ENCODE measurements around the gene SUSD1.

SUSD1 gene

DNA sequence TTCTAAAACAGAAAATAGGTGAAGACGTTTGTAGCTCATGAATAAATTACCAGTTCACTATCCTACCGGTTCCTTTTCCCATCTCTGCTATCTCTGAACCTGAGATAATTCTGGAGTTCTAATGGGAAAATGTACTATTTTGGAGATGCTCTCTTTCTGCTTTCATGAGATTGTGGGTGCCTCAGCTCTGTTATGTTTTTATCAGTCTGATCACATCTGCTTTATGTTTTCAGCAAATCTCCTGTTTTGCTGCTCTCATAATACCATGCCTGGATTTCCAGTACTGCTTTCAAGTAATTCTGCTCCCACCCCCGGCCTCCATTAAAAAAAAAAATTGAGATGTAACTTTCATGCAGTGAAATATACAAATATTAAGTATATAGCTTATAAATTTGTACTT lies 9.1 kb upstream of the SUSD1 start:
- TF ChIP-seq TAF1 (IDR thresholded peaks at IDR 0.05; ENCODE audit: borderline replicate concordance, insufficient read depth, low read length), result no peak
- TF ChIP-seq, protein P1, sequence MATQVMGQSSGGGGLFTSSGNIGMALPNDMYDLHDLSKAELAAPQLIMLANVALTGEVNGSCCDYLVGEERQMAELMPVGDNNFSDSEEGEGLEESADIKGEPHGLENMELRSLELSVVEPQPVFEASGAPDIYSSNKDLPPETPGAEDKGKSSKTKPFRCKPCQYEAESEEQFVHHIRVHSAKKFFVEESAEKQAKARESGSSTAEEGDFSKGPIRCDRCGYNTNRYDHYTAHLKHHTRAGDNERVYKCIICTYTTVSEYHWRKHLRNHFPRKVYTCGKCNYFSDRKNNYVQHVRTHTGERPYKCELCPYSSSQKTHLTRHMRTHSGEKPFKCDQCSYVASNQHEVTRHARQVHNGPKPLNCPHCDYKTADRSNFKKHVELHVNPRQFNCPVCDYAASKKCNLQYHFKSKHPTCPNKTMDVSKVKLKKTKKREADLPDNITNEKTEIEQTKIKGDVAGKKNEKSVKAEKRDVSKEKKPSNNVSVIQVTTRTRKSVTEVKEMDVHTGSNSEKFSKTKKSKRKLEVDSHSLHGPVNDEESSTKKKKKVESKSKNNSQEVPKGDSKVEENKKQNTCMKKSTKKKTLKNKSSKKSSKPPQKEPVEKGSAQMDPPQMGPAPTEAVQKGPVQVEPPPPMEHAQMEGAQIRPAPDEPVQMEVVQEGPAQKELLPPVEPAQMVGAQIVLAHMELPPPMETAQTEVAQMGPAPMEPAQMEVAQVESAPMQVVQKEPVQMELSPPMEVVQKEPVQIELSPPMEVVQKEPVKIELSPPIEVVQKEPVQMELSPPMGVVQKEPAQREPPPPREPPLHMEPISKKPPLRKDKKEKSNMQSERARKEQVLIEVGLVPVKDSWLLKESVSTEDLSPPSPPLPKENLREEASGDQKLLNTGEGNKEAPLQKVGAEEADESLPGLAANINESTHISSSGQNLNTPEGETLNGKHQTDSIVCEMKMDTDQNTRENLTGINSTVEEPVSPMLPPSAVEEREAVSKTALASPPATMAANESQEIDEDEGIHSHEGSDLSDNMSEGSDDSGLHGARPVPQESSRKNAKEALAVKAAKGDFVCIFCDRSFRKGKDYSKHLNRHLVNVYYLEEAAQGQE (IDR thresholded peaks at IDR 0.05; ENCODE audit: insufficient read depth in 1 of 2, low read depth in 2 of 2, low read length in 2 of 2), result no peak
- no peak for TF ChIP-seq POLR2AphosphoS5 (IDR thresholded peaks at IDR 0.05; ENCODE audit: low read depth, low read length)
- no peak for TF ChIP-seq FOXP2 (optimal IDR thresholded peaks at IDR 0.05; ENCODE audit: borderline replicate concordance, extremely low read depth, extremely low read length, insufficient read depth)
- TF ChIP-seq SIN3A (IDR thresholded peaks at IDR 0.05; ENCODE audit: borderline replicate concordance, insufficient read depth, low read length), result no peak

DNA sequence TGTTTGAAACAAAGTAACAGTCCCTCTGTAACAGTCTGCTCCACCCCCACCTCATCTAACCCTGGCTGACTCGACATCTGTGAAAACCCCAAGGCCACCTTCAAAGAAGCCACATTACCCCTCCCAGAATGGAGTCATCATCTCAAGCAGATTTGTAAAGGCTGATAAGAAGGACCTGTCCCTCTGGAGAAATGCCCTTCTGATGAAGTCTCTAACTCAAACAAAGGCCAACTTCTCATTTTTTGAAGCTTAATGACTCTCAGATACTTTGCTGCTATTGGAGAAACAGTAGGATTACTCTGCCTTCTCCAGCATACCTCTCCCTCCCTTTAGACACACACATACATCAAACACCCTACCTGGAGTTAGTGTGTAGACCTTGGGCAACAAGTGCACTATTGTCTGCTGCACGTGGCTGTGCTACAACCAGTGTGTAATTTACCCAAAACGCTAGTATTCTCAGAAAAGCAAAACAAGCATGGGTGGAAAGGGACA lies 5.3 kb upstream of the SUSD1 start:
- TF ChIP-seq FOXP2 (optimal IDR thresholded peaks at IDR 0.05; ENCODE audit: borderline replicate concordance, extremely low read depth, extremely low read length, insufficient read depth) (no peak), SIN3A (IDR thresholded peaks at IDR 0.05; ENCODE audit: borderline replicate concordance, insufficient read depth, low read length) (no peak), TAF1 (IDR thresholded peaks at IDR 0.05; ENCODE audit: borderline replicate concordance, insufficient read depth, low read length) (no peak), POLR2AphosphoS5 (IDR thresholded peaks at IDR 0.05; ENCODE audit: low read depth, low read length) (no peak)
- TF ChIP-seq, protein P1 (IDR thresholded peaks at IDR 0.05; ENCODE audit: insufficient read depth in 1 of 2, low read depth in 2 of 2, low read length in 2 of 2), result no peak

DNA sequence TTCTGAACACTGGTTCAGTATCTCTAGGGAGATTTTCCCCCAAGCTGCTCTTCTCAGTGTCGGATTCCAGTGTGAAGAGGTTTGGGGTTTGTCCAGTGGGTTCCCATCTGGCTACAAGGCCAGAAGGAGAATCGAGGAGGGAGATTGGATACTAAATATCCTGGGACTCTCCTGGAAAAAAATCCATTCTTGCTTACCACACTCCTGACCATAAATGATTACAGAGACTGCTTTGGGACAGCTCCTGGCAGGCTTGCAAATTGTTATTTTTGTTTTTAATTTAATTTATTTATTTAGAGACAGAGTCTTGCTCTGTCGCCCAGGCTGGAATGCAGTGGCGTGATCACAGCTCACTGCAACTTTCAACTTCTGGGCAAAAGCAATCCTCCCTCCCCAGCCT lies 4.7 kb upstream of the SUSD1 start:
- TF ChIP-seq SIN3A (IDR thresholded peaks at IDR 0.05; ENCODE audit: borderline replicate concordance, insufficient read depth, low read length), result no peak
- no peak for TF ChIP-seq POLR2AphosphoS5 (IDR thresholded peaks at IDR 0.05; ENCODE audit: low read depth, low read length)
- no peak for TF ChIP-seq TAF1 (IDR thresholded peaks at IDR 0.05; ENCODE audit: borderline replicate concordance, insufficient read depth, low read length)
- TF ChIP-seq FOXP2 (optimal IDR thresholded peaks at IDR 0.05; ENCODE audit: borderline replicate concordance, extremely low read depth, extremely low read length, insufficient read depth), result no peak
- TF ChIP-seq, protein P1 (IDR thresholded peaks at IDR 0.05; ENCODE audit: insufficient read depth in 1 of 2, low read depth in 2 of 2, low read length in 2 of 2), result no peak

DNA sequence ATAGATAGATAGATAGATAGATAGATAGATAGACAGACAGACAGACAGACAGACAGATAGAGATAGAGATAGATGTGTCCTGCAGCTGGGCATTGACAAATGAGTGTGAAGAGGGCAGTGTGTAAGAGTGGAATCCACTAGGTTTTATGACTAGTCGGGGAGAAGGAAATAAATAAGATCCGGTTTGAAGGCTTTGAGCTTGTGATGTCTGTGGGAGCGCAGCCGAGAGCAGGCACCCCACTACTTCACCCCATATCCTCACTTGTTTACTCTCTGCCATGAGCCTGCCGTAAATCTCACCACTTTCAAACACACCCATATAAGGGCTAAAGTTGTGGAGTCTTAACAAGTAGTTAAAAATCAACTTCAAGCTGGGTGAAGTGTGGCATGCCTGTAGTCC lies 1.4 kb upstream of the SUSD1 start:
- TF ChIP-seq TAF1 (IDR thresholded peaks at IDR 0.05; ENCODE audit: borderline replicate concordance, insufficient read depth, low read length), result no peak
- TF ChIP-seq, protein P1 (IDR thresholded peaks at IDR 0.05; ENCODE audit: insufficient read depth in 1 of 2, low read depth in 2 of 2, low read length in 2 of 2), result no peak
- no peak for TF ChIP-seq FOXP2 (optimal IDR thresholded peaks at IDR 0.05; ENCODE audit: borderline replicate concordance, extremely low read depth, extremely low read length, insufficient read depth)
- no peak for TF ChIP-seq SIN3A (IDR thresholded peaks at IDR 0.05; ENCODE audit: borderline replicate concordance, insufficient read depth, low read length)
- TF ChIP-seq POLR2AphosphoS5 (IDR thresholded peaks at IDR 0.05; ENCODE audit: low read depth, low read length), result no peak

All from PFSK-1 (cell line).